Measurements from ENCODE around the gene TMPO. TPM values are rescaled to one million over a fixed set of nuclear protein-coding genes. Genes with fewer than 3 reads are reported as not detected.

The TMPO gene
- total RNA-seq, 2 donors from 2014 or later: 29.2 to 34.0 TPM

DNA sequence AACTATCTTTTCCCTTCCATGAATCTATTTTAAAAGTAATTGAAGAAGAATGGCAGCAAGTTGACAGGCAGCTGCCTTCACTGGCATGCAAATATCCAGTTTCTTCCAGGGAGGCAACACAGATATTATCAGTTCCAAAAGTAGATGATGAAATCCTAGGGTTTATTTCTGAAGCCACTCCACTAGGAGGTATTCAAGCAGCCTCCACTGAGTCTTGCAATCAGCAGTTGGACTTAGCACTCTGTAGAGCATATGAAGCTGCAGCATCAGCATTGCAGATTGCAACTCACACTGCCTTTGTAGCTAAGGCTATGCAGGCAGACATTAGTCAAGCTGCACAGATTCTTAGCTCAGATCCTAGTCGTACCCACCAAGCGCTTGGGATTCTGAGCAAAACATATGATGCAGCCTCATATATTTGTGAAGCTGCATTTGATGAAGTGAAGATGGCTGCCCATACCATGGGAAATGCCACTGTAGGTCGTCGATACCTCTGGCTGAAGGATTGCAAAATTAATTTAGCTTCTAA is 18.4 kb downstream of the TMPO start:
- H3K36me3 ChIP-seq: peaks cover 31% of the 10 kb centered on the region
- TF ChIP-seq, protein P1, sequence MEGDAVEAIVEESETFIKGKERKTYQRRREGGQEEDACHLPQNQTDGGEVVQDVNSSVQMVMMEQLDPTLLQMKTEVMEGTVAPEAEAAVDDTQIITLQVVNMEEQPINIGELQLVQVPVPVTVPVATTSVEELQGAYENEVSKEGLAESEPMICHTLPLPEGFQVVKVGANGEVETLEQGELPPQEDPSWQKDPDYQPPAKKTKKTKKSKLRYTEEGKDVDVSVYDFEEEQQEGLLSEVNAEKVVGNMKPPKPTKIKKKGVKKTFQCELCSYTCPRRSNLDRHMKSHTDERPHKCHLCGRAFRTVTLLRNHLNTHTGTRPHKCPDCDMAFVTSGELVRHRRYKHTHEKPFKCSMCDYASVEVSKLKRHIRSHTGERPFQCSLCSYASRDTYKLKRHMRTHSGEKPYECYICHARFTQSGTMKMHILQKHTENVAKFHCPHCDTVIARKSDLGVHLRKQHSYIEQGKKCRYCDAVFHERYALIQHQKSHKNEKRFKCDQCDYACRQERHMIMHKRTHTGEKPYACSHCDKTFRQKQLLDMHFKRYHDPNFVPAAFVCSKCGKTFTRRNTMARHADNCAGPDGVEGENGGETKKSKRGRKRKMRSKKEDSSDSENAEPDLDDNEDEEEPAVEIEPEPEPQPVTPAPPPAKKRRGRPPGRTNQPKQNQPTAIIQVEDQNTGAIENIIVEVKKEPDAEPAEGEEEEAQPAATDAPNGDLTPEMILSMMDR (IDR thresholded peaks at IDR 0.05): no peak

DNA sequence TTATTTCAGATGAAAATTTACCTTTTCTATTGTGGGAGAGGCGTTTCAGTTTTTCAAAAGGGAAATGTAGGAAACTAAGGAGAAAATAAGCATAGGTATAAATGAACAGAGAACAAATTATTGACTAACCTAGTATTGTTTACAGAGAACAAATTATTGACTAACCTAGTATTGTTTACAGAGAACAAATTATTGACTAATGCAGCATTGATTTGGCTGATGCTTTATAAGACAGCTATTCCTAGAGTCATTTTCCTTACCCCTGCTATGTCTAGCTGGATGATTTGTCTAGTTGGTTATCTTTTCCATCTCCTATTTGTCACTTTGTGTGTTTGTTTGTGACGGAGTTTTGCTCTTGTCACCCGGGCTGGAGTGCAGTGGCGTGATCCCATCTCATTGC is 22.6 kb downstream of the TMPO start:
- H3K36me3 ChIP-seq: peaks cover 23% of the 10 kb centered on the region
- TF ChIP-seq, protein P1 (IDR thresholded peaks at IDR 0.05): no peak
- no peak overlapping the region for H3K4me3 ChIP-seq
- H3K27me3 ChIP-seq: no peaks in the 10 kb centered on the region
- H3K9me3 ChIP-seq: no peaks in the 10 kb centered on the region
- no peak for DNase-seq (ENCODE audit: low spot score)
- H3K27ac ChIP-seq: no peak overlapping the region
- H3K4me1 ChIP-seq: no peaks in the 10 kb centered on the region

More for the DNA sequence above, 18.4 kb downstream of the TMPO start:
- H3K27me3 ChIP-seq: no peaks in the 10 kb centered on the region
- no peaks in the 10 kb centered on the region for H3K9me3 ChIP-seq
- DNase-seq (ENCODE audit: low spot score): no peak
- H3K27ac ChIP-seq: no peak overlapping the region
- H3K4me3 ChIP-seq: no peak overlapping the region
- no peaks in the 10 kb centered on the region for H3K4me1 ChIP-seq

DNA sequence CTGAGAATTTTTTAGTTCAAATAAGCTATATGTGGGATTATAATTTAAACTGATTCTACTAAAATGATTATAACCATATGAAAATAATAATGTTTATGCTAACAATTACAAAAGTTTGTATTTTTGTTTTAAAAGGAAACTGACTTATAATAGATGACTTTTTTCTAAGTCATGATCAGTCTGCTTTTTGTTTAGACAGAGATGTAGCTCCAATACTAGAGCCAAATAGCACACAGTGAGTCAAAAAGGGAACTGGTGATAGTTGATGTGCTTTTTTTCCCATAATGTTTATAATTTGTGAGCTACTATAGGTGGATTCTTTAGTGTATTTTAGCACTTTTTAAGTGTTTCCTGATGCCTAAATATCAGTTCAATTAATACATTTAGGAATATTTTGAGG is 28.3 kb downstream of the TMPO start:
- H3K27ac ChIP-seq: no peak overlapping the region
- TF ChIP-seq, protein P1 (IDR thresholded peaks at IDR 0.05): no peak
- no peaks in the 10 kb centered on the region for H3K9me3 ChIP-seq
- no peaks in the 10 kb centered on the region for H3K4me1 ChIP-seq
- no peak overlapping the region for H3K4me3 ChIP-seq
- no peaks in the 10 kb centered on the region for H3K27me3 ChIP-seq
- H3K36me3 ChIP-seq: peaks cover 13% of the 10 kb centered on the region
- no peak for DNase-seq (ENCODE audit: low spot score)

DNA sequence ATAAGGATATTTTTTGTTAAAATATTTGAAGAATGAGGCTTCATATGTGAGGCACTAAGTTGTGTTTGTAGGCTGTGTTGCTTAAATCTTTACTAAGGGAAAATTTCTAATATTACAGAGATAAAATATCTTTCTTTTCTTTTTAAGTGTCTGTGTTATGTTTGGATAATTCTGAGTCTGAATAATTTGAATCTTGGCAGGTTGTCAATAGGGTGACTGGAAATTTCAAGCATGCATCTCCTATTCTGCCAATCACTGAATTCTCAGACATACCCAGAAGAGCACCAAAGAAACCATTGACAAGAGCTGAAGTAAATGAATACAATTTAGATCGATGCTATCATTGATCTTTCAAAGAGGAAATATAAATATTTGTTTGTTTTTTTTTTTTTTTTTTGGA is 29.4 kb downstream of the TMPO start:
- no peak for DNase-seq (ENCODE audit: low spot score)
- H3K4me1 ChIP-seq: no peaks in the 10 kb centered on the region
- H3K27ac ChIP-seq: no peak overlapping the region
- no peak overlapping the region for H3K4me3 ChIP-seq
- peaks cover 13% of the 10 kb centered on the region for H3K36me3 ChIP-seq
- no peaks in the 10 kb centered on the region for H3K9me3 ChIP-seq
- TF ChIP-seq, protein P1 (IDR thresholded peaks at IDR 0.05): no peak
- H3K27me3 ChIP-seq: no peaks in the 10 kb centered on the region

DNA sequence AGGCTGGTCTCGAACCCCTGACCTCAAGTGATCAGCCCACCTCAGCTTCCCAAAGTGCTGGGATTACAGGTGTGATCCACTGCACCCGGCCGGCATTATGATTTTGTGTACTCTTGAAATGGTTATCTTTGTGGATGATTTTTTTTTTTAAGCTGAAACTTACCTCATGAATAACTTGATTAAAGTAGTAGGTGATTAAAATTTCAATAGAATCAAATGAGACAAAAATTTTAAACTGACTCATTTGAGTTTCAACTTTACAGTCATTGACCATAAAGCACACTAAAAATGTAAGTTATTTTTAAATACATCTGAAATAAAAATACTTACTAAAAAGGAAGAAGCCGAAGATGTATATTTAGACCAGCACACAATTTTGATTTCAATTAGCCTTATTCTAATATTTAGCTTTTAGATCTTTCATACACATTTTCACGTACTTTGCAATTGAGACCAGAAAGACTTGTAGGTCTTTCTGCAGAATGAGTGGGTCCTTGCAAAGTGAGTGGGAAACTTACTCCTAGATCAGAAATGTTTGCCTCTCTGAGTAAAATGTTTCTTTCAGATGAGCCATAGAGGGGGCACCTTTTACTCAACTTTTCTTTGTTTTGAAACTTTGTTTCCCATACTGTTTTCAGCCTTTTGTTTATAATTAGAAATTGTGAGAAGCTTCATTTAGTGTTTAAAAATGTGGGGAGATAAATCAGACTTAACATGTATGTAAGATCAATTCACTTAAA is 34.2 kb downstream of the TMPO start:
- Histone ChIP-seq H3K4me3 (no peak overlapping the region), H3K4me1 (no peaks in the 10 kb centered on the region), H3K27ac (no peak overlapping the region), H3K9me3 (no peaks in the 10 kb centered on the region), H3K27me3 (no peaks in the 10 kb centered on the region), H3K36me3 (peaks cover 13% of the 10 kb centered on the region)
- no peak for DNase-seq (ENCODE audit: low spot score)
- TF ChIP-seq, protein P1 (IDR thresholded peaks at IDR 0.05): no peak

Measured in right atrium auricular region (tissue), 2 donors.